ENCODE results near the gene DNAI2. TPM values are rescaled to one million over a fixed set of nuclear protein-coding genes. Genes with fewer than 3 reads are reported as not detected.

Gene DNAI2
- total and polyA plus RNA-seq, 9 of the 15 experiments (the other 6 are each of a cell fraction or from before 2014, with no cell fraction given): not detected

GRCh38 chr17:74354123-74354522 lies 80.1 kb downstream of the DNAI2 start (continued):
- TF ChIP-seq REST (IDR thresholded peaks at IDR 0.05; ENCODE audit: borderline replicate concordance): peak; percentile 78
- TF ChIP-seq REST (CRISPR knock-in tag; IDR thresholded peaks at IDR 0.05; ENCODE audit: low read depth): no peak
- TF ChIP-seq, protein P1, sequence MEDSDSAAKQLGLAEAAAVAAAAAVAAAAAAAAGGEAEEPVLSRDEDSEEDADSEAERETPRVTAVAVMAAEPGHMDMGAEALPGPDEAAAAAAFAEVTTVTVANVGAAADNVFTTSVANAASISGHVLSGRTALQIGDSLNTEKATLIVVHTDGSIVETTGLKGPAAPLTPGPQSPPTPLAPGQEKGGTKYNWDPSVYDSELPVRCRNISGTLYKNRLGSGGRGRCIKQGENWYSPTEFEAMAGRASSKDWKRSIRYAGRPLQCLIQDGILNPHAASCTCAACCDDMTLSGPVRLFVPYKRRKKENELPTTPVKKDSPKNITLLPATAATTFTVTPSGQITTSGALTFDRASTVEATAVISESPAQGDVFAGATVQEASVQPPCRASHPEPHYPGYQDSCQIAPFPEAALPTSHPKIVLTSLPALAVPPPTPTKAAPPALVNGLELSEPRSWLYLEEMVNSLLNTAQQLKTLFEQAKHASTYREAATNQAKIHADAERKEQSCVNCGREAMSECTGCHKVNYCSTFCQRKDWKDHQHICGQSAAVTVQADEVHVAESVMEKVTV (CRISPR knock-in tag; IDR thresholded peaks at IDR 0.05): peak; percentile 58
- no peak for TF ChIP-seq NUFIP1 (IDR thresholded peaks at IDR 0.05; ENCODE audit: partially characterized antibody)
- no peak for TF ChIP-seq ZNF232 (CRISPR knock-in tag; IDR thresholded peaks at IDR 0.05)
- no peak for TF ChIP-seq TAF1 (IDR thresholded peaks at IDR 0.05; ENCODE audit: control insufficient read depth, extremely low read depth, insufficient read depth, low read length, severe bottlenecking)
- 0 out of 2 replicates have a peak, but pooled peaks have one; percentile 17 for TF ChIP-seq ESRRA (IDR thresholded peaks at IDR 0.05; ENCODE audit: borderline replicate concordance, low read depth)
- no peak for TF ChIP-seq PYGO2 (tag; IDR thresholded peaks at IDR 0.05)
- TF ChIP-seq PCBP2 (IDR thresholded peaks at IDR 0.05; ENCODE audit: low read depth, low read length, poor library complexity, severe bottlenecking): no peak
- 0 out of 2 replicates have a peak, but pooled peaks have one; percentile 14 for TF ChIP-seq ETV1 (tag; conservative IDR thresholded peaks at IDR 0.05; ENCODE audit: low read depth)
- TF ChIP-seq ARHGAP35 (IDR thresholded peaks at IDR 0.05; ENCODE audit: partially characterized antibody): no peak
- TF ChIP-seq STAT5A (IDR thresholded peaks at IDR 0.05; ENCODE audit: borderline replicate concordance, low read length): no peak
- TF ChIP-seq ZNF589 (CRISPR knock-in tag; IDR thresholded peaks at IDR 0.05; ENCODE audit: low read depth): no peak
- TF ChIP-seq FOXP1 (CRISPR knock-in tag; IDR thresholded peaks at IDR 0.05): no peak
- TF ChIP-seq JUNB (CRISPR knock-in tag; conservative IDR thresholded peaks at IDR 0.05): no peak
- TF ChIP-seq FOXM1 (IDR thresholded peaks at IDR 0.05; ENCODE audit: low read depth): no peak
- no peak for TF ChIP-seq FOXM1 (CRISPR knock-in tag; IDR thresholded peaks at IDR 0.05; ENCODE audit: low read depth)
- TF ChIP-seq, protein P2, sequence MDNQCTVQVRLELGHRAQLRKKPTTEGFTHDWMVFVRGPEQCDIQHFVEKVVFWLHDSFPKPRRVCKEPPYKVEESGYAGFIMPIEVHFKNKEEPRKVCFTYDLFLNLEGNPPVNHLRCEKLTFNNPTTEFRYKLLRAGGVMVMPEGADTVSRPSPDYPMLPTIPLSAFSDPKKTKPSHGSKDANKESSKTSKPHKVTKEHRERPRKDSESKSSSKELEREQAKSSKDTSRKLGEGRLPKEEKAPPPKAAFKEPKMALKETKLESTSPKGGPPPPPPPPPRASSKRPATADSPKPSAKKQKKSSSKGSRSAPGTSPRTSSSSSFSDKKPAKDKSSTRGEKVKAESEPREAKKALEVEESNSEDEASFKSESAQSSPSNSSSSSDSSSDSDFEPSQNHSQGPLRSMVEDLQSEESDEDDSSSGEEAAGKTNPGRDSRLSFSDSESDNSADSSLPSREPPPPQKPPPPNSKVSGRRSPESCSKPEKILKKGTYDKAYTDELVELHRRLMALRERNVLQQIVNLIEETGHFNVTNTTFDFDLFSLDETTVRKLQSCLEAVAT (IDR thresholded peaks at IDR 0.05): peak in 1 of 2 experiments; percentile 95; a peak in 2 of 4 replicates
- peak in 1 of 2 experiments; percentile 57; a peak in 2 of 4 replicates for TF ChIP-seq RCOR1 (IDR thresholded peaks at IDR 0.05; ENCODE audit: borderline replicate concordance in 1 of 2, low read depth in 2 of 2, low read length in 2 of 2)

Data from K562 (cell line).